ENCODE results near the gene MPPED1.

Gene MPPED1

GRCh38 chr22:43393132-43393843 is 18.5 kb upstream of the MPPED1 start:
- TF ChIP-seq CTCF (IDR thresholded peaks at IDR 0.05; ENCODE audit: borderline replicate concordance, insufficient read depth, low read depth, low read length): no peak

GRCh38 chr22:43393844-43394474 is 17.9 kb upstream of the MPPED1 start:
- no peak overlapping the region for H3K4me3 ChIP-seq (ENCODE audit: low read depth, low read length)
- no peak for TF ChIP-seq CTCF (IDR thresholded peaks at IDR 0.05; ENCODE audit: borderline replicate concordance, insufficient read depth, low read depth, low read length)

More at GRCh38 chr22:43393132-43393843, 18.5 kb upstream of the MPPED1 start:
- no peak overlapping the region for H3K4me3 ChIP-seq (ENCODE audit: low read depth, low read length)

GRCh38 chr22:43395086-43395695 is 16.6 kb upstream of the MPPED1 start:
- TF ChIP-seq CTCF (IDR thresholded peaks at IDR 0.05; ENCODE audit: borderline replicate concordance, insufficient read depth, low read depth, low read length): no peak
- H3K4me3 ChIP-seq (ENCODE audit: low read depth, low read length): no peak overlapping the region

- H3K4me3 ChIP-seq (ENCODE audit: low read depth, low read length): no peak overlapping the region
- no peak for TF ChIP-seq CTCF (IDR thresholded peaks at IDR 0.05; ENCODE audit: borderline replicate concordance, insufficient read depth, low read depth, low read length)
Measured at GRCh38 chr22:43396321-43396933, 15.4 kb upstream of the MPPED1 start.

- TF ChIP-seq CTCF (IDR thresholded peaks at IDR 0.05; ENCODE audit: borderline replicate concordance, insufficient read depth, low read depth, low read length): no peak
- no peak overlapping the region for H3K4me3 ChIP-seq (ENCODE audit: low read depth, low read length)
Measured at GRCh38 chr22:43396934-43397457, 14.8 kb upstream of the MPPED1 start.

- TF ChIP-seq CTCF (IDR thresholded peaks at IDR 0.05; ENCODE audit: borderline replicate concordance, insufficient read depth, low read depth, low read length): no peak
- no peak overlapping the region for H3K4me3 ChIP-seq (ENCODE audit: low read depth, low read length)
Measured at GRCh38 chr22:43397766-43398165, 14.0 kb upstream of the MPPED1 start.

Data from GM12875 (cell line).